Progenitor cell of endocrine pancreas (in vitro differentiated cells): ENCODE results near the gene E2F1. TPM values are rescaled to one million over a fixed set of nuclear protein-coding genes. Genes with fewer than 3 reads are reported as not detected.

ENCODE experiments used
- DNase-seq: peaks from one replicate; pipeline ENCODE4 v3.0.0; 2021; ENCODE audit warnings: low spot score; ENCODE audit not compliant: unreplicated experiment
- H3K27ac Mint-ChIP-seq: 2 replicates; pipeline ENCODE4 v1.8.0; 2021; ENCODE audit warnings: mild to moderate bottlenecking, moderate library complexity, mixed read lengths
- H3K27me3 Mint-ChIP-seq: 2 replicates; pipeline ENCODE4 v1.8.0; 2021; ENCODE audit warnings: mixed read lengths
- H3K36me3 Mint-ChIP-seq: 2 replicates; pipeline ENCODE4 v1.8.0; 2022; ENCODE audit warnings: mixed read lengths; ENCODE audit not compliant: insufficient read depth
- H3K4me1 Mint-ChIP-seq: 2 replicates; pipeline ENCODE4 v1.8.0; 2021; ENCODE audit warnings: low read depth, mixed read lengths
- H3K4me3 Mint-ChIP-seq: 2 replicates; pipeline ENCODE4 v1.8.0; 2021; ENCODE audit warnings: low read depth, mild to moderate bottlenecking, moderate library complexity, mixed read lengths
- H3K9me3 Mint-ChIP-seq: 2 replicates; pipeline ENCODE4 v1.8.0; 2021; ENCODE audit warnings: low read depth, mixed read lengths
- CTCF ChIP-seq: fragments of 200-600 bp; sonication (generic); IDR thresholded peaks from one replicate; pipeline ENCODE4 v1.5.0; 2021; ENCODE audit warnings: antibody characterized with exemption, mild to moderate bottlenecking; ENCODE audit not compliant: unreplicated experiment
- total RNA-seq: library from RNA; stranded (reverse); gene quantifications from 2 replicates; pipeline ENCODE4 v1.2.1, GENCODE V29; 2021

E2F1 gene
- total RNA-seq, 1 donor from 2014 or later: 26.5 TPM

- H3K4me1 Mint-ChIP-seq: peaks cover 29% of the 10 kb centered on the region
- no peak for TF ChIP-seq CTCF
- H3K27me3 Mint-ChIP-seq: peaks cover 4% of the 10 kb centered on the region
- H3K4me3 Mint-ChIP-seq: peak overlapping the region; percentile 87
- peaks cover 15% of the 10 kb centered on the region for H3K36me3 Mint-ChIP-seq
- no peak for DNase-seq
- H3K27ac Mint-ChIP-seq: no peak overlapping the region
- H3K9me3 Mint-ChIP-seq: no peaks in the 10 kb centered on the region
Observed at GRCh38 chr20:33671573-33672288, 14.5 kb downstream of the E2F1 start.

GRCh38 chr20:33670715-33671499 lies 15.3 kb downstream of the E2F1 start:
- peak overlapping the region; percentile 32 for H3K4me3 Mint-ChIP-seq

GRCh38 chr20:33669873-33670640 lies 16.1 kb downstream of the E2F1 start:
- TF ChIP-seq CTCF: no peak
- H3K27ac Mint-ChIP-seq: no peak overlapping the region
- no peak for DNase-seq
- H3K27me3 Mint-ChIP-seq: peaks cover 5% of the 10 kb centered on the region
- H3K4me3 Mint-ChIP-seq: no peak overlapping the region
- H3K4me1 Mint-ChIP-seq: peaks cover 29% of the 10 kb centered on the region
- H3K9me3 Mint-ChIP-seq: no peaks in the 10 kb centered on the region
- H3K36me3 Mint-ChIP-seq: peaks cover 16% of the 10 kb centered on the region

More at GRCh38 chr20:33670715-33671499, 15.3 kb downstream of the E2F1 start:
- peaks cover 6% of the 10 kb centered on the region for H3K27me3 Mint-ChIP-seq
- no peaks in the 10 kb centered on the region for H3K9me3 Mint-ChIP-seq
- no peak for DNase-seq
- peaks cover 16% of the 10 kb centered on the region for H3K36me3 Mint-ChIP-seq
- H3K4me1 Mint-ChIP-seq: peaks cover 30% of the 10 kb centered on the region
- no peak for TF ChIP-seq CTCF
- no peak overlapping the region for H3K27ac Mint-ChIP-seq

- DNase-seq: no peak
- Mint-ChIP-seq H3K27ac (no peak overlapping the region), H3K4me1 (peaks cover 32% of the 10 kb centered on the region), H3K36me3 (peaks cover 16% of the 10 kb centered on the region), H3K4me3 (no peak overlapping the region), H3K27me3 (peaks cover 3% of the 10 kb centered on the region), H3K9me3 (no peaks in the 10 kb centered on the region)
- TF ChIP-seq CTCF: no peak
Observed at GRCh38 chr20:33669224-33669623, 17.0 kb downstream of the E2F1 start.

GRCh38 chr20:33668466-33669155 lies 17.6 kb downstream of the E2F1 start:
- no peak for DNase-seq
- peaks cover 3% of the 10 kb centered on the region for H3K27me3 Mint-ChIP-seq
- peaks cover 31% of the 10 kb centered on the region for H3K4me1 Mint-ChIP-seq
- H3K36me3 Mint-ChIP-seq: peaks cover 16% of the 10 kb centered on the region
- TF ChIP-seq CTCF: no peak
- no peak overlapping the region for H3K4me3 Mint-ChIP-seq
- H3K9me3 Mint-ChIP-seq: no peaks in the 10 kb centered on the region
- no peak overlapping the region for H3K27ac Mint-ChIP-seq
